WTC11 (cell line): Measurements from ENCODE around the gene GPRC5A. TPM values are rescaled to one million over a fixed set of nuclear protein-coding genes. Genes with fewer than 3 reads are reported as not detected.

Experiments
- ATAC-seq: fragments of 200-7000 bp; cut with Tn5 transposase; 2 replicates; pipeline ENCODE4 v1.10.0; 2021; ENCODE audit warnings: mild to moderate bottlenecking, moderate library complexity
- Bru-seq: library from RNA; stranded (reverse); fragments of 400-500 nt; gene quantifications from one replicate; lab custom pipeline; 2021; lab: Mats Ljungman, UMichigan
- CTCF ChIA-PET: fragments of 300-600 bp; sonication (Branson Sonifier 250); formaldehyde crosslinking; loops from one replicate; lab custom pipeline; 2021; ENCODE audit warnings: antibody characterized with exemption; lab: Charles Lee
- POLR2A ChIA-PET: fragments of 350-600 bp; sonication (Branson Sonifier 250); formaldehyde crosslinking; loops from one replicate; lab custom pipeline; 2021; ENCODE audit warnings: antibody characterized with exemption; lab: Charles Lee
- DNase-seq: peaks from one replicate; pipeline ENCODE4 v3.0.0; 2021; ENCODE audit warnings: low spot score
- H3K27ac Mint-ChIP-seq: 2 replicates; pipeline ENCODE4 v1.8.0; 2021; ENCODE audit warnings: mixed read lengths
- H3K27me3 Mint-ChIP-seq: 2 replicates; pipeline ENCODE4 v1.8.0; 2021; ENCODE audit warnings: low read depth, mild to moderate bottlenecking, moderate library complexity, mixed read lengths
- H3K36me3 Mint-ChIP-seq: 2 replicates; pipeline ENCODE4 v1.8.0; 2021; ENCODE audit warnings: mixed read lengths
- H3K4me1 Mint-ChIP-seq: 2 replicates; pipeline ENCODE4 v1.8.0; 2022; ENCODE audit warnings: mixed read lengths
- H3K4me3 Mint-ChIP-seq: 2 replicates; pipeline ENCODE4 v1.8.0; 2021; ENCODE audit warnings: mild to moderate bottlenecking, moderate library complexity, mixed read lengths
- H3K9me3 Mint-ChIP-seq: 2 replicates; pipeline ENCODE4 v1.8.0; 2021; ENCODE audit warnings: mixed read lengths
- ESRRA ChIP-seq: sonication (generic); formaldehyde crosslinking; IDR thresholded peaks from 2 replicates; pipeline ENCODE4 v1.8.1; 2022; ENCODE audit warnings: mild to moderate bottlenecking, missing genetic modification reagents, borderline replicate concordance
- ETV6 ChIP-seq: sonication (generic); formaldehyde crosslinking; IDR thresholded peaks from 2 replicates; pipeline ENCODE4 v1.8.1; 2022; ENCODE audit warnings: mild to moderate bottlenecking, missing genetic modification reagents
- FOXP4 ChIP-seq: sonication (generic); formaldehyde crosslinking; IDR thresholded peaks from 2 replicates; pipeline ENCODE4 v1.8.0; 2022; ENCODE audit warnings: mild to moderate bottlenecking, missing genetic modification reagents
- GRHL2 ChIP-seq: fragments of 250-450 bp; sonication (Bioruptor Pico); IDR thresholded peaks from 2 replicates; pipeline ENCODE4 v1.8.0; 2022; ENCODE audit warnings: mild to moderate bottlenecking, moderate library complexity; ENCODE audit not compliant: insufficient replicate concordance, severe bottlenecking
- HMGXB4 ChIP-seq: sonication (generic); formaldehyde crosslinking; IDR thresholded peaks from 2 replicates; pipeline ENCODE4 v1.8.1; 2023; ENCODE audit warnings: mild to moderate bottlenecking, moderate library complexity, missing genetic modification reagents
- MXD4 ChIP-seq: fragments of 250-450 bp; sonication (Bioruptor Pico); IDR thresholded peaks from 2 replicates; pipeline ENCODE4 v1.8.0; 2021; ENCODE audit warnings: mild to moderate bottlenecking, moderate library complexity, borderline replicate concordance
- NFATC4 ChIP-seq: fragments of 250-450 bp; sonication (Bioruptor Pico); IDR thresholded peaks from 2 replicates; pipeline ENCODE4 v1.9.0; 2021; ENCODE audit warnings: mild to moderate bottlenecking
- NFE2L1 ChIP-seq: sonication (generic); formaldehyde crosslinking; IDR thresholded peaks from 2 replicates; pipeline ENCODE4 v1.8.1; 2023; ENCODE audit warnings: missing genetic modification reagents
- PRDM15 ChIP-seq: sonication (generic); formaldehyde crosslinking; IDR thresholded peaks from 2 replicates; pipeline ENCODE4 v1.8.0; 2022; ENCODE audit warnings: missing genetic modification reagents
- TCF7 ChIP-seq: sonication (generic); formaldehyde crosslinking; IDR thresholded peaks from 2 replicates; pipeline ENCODE4 v1.8.0; 2022; ENCODE audit warnings: mild to moderate bottlenecking, low read depth, missing genetic modification reagents, moderate library complexity
- USF1 ChIP-seq: sonication (generic); formaldehyde crosslinking; IDR thresholded peaks from 2 replicates; pipeline ENCODE4 v1.8.0; 2022; ENCODE audit warnings: mild to moderate bottlenecking, missing genetic modification reagents
- ZNF317 ChIP-seq: sonication (generic); formaldehyde crosslinking; IDR thresholded peaks from 2 replicates; pipeline ENCODE4 v1.8.1; 2023; ENCODE audit warnings: low read depth, mild to moderate bottlenecking, moderate library complexity, missing genetic modification reagents, borderline replicate concordance
- ZNF532 ChIP-seq: fragments of 250-450 bp; sonication (Bioruptor Pico); IDR thresholded peaks from 2 replicates; pipeline ENCODE4 v1.9.0; 2021; ENCODE audit warnings: mild to moderate bottlenecking, borderline replicate concordance
- long read RNA-seq, 3 experiments: library from RNA in 1 of 3; library from capped mRNA in 1 of 3; library from polyadenylated mRNA in 1 of 3; unstranded in 2 of 3; stranded (forward) in 1 of 3; transcript quantifications; one replicate each; pipeline ENCODE4 v2.0.0, GENCODE V29; 2021
- total RNA-seq: library from RNA; stranded (reverse); gene quantifications from 3 replicates; pipeline ENCODE4 v1.2.3, GENCODE V29; 2021

Gene GPRC5A
- 1.1 to 1.3 TPM (median 1.3 TPM) in 3 replicates for total RNA-seq
- percentile 23 among the genes with signal in this experiment for Bru-seq, nascent RNA
- long read RNA-seq, experiment 1, result 0 reads
- long read RNA-seq, experiment 2, result 0 reads
- long read RNA-seq, experiment 3, result 0 reads

- Mint-ChIP-seq H3K9me3 (no peaks in the 10 kb centered on the region), H3K36me3 (no peaks in the 10 kb centered on the region), H3K4me1 (peaks cover 29% of the 10 kb centered on the region), H3K4me3 (peak within 1 kb of the TSS; percentile 84), H3K27ac (no peak within 1 kb of the TSS), H3K27me3 (peaks cover 66% of the 10 kb centered on the region)
- ChIA-PET POLR2A (interaction anchor here (0.6 to 0.7 kb wide), 2 partner anchors 54 to 804 kb away, joined by 3 to 5 read pairs; no protein-coding TSS in a partner anchor), CTCF (interaction anchor here (0.8 to 3.3 kb wide), 16 partner anchors 14 to 364 kb away, joined by 3 to 16 read pairs (median 4); no protein-coding TSS in a partner anchor)
- peak; percentile 72 for ATAC-seq
- TF ChIP-seq NFATC4 (CRISPR knock-in tag) (no peak), GRHL2 (no peak), ZNF317 (CRISPR knock-in tag) (no peak), ESRRA (CRISPR knock-in tag) (0 out of 2 replicates have a peak, but pooled peaks have one; percentile 53), TCF7 (CRISPR knock-in tag) (no peak), MXD4 (CRISPR knock-in tag) (no peak), PRDM15 (0 out of 2 replicates have a peak, but pooled peaks have one; percentile 36), USF1 (CRISPR knock-in tag) (no peak; the same call in 1 of the 2 replicates), ZNF532 (no peak), HMGXB4 (peak; percentile 47; the same call in 1 of the 2 replicates), ETV6 (no peak), NFE2L1 (CRISPR knock-in tag) (0 out of 2 replicates have a peak, but pooled peaks have one; percentile 2), FOXP4 (CRISPR knock-in tag) (no peak)
- DNase-seq, result peak; percentile 55
These were observed at the start of gene GPRC5A for GRCh38 chr12:12891080-12891880. Gene GPRC5A, plus strand, starts transcription at chr12:12891562. Its CDS starts 16,688 bp downstream, at chr12:12908250.
